ENCODE data around the gene LENG8.
"Not testable (repeated sequence)": the region's sequence is repeated elsewhere in the genome, so short reads cannot be mapped to it uniquely, and the experiment has no call there.

Gene LENG8

GRCh38 chr19:54484451-54484850 lies 35.5 kb downstream of the LENG8 start:
- no peak for DNase-seq (ENCODE audit: low spot score)

- DNase-seq (ENCODE audit: low spot score) = no peak
Observed at GRCh38 chr19:54485851-54486250, 36.9 kb downstream of the LENG8 start.

GRCh38 chr19:54489341-54489740 lies 40.3 kb downstream of the LENG8 start:
- DNase-seq (ENCODE audit: low spot score) = no peak

GRCh38 chr19:54489766-54490165 lies 40.8 kb downstream of the LENG8 start:
- no peak for DNase-seq (ENCODE audit: low spot score)

- DNase-seq (ENCODE audit: low spot score) = no peak
Observed at GRCh38 chr19:54492568-54492967, 43.6 kb downstream of the LENG8 start.

GRCh38 chr19:54493056-54493455 lies 44.1 kb downstream of the LENG8 start:
- DNase-seq (ENCODE audit: low spot score) = not testable (repeated sequence)

- DNase-seq (ENCODE audit: low spot score) = no peak
Observed at GRCh38 chr19:54493967-54494585, 45.1 kb downstream of the LENG8 start.

- DNase-seq (ENCODE audit: low spot score) = not testable (repeated sequence)
Observed at GRCh38 chr19:54495284-54495683, 46.3 kb downstream of the LENG8 start.

- DNase-seq (ENCODE audit: low spot score) = not testable (repeated sequence)
Observed at GRCh38 chr19:54497747-54498450, 48.9 kb downstream of the LENG8 start.

GRCh38 chr19:54498451-54498772 lies 49.4 kb downstream of the LENG8 start:
- DNase-seq (ENCODE audit: low spot score) = not testable (repeated sequence)

- DNase-seq (ENCODE audit: low spot score) = no peak
Observed at GRCh38 chr19:54502518-54503048, 53.6 kb downstream of the LENG8 start, which contains the start of gene LAIR2. TSS of gene LAIR2 (plus strand) at chr19:54502831. CDS start at chr19:54502919, 88 bp downstream.

GRCh38 chr19:54505542-54505941 lies 56.5 kb downstream of the LENG8 start:
- DNase-seq (ENCODE audit: low spot score) = not testable (repeated sequence)

GRCh38 chr19:54506079-54506478 lies 57.1 kb downstream of the LENG8 start:
- no peak for DNase-seq (ENCODE audit: low spot score)

GRCh38 chr19:54507038-54507717 lies 58.2 kb downstream of the LENG8 start:
- DNase-seq (ENCODE audit: low spot score) = not testable (repeated sequence)

GRCh38 chr19:54507824-54508223 lies 58.8 kb downstream of the LENG8 start:
- no peak for DNase-seq (ENCODE audit: low spot score)

- DNase-seq (ENCODE audit: low spot score) = not testable (repeated sequence)
Observed at GRCh38 chr19:54508487-54508886, 59.5 kb downstream of the LENG8 start.

- not testable (repeated sequence) for DNase-seq (ENCODE audit: low spot score)
Observed at GRCh38 chr19:54509200-54509940, 60.4 kb downstream of the LENG8 start.
